GM21529 (cell line): ENCODE measurements around the gene FAM20A.
"Not testable (repeated sequence)": the region's sequence is repeated elsewhere in the genome, so short reads cannot be mapped to it uniquely, and the experiment has no call there.

Experiments used
- ATAC-seq: cut with Tn5 transposase; IDR thresholded peaks from one replicate; pipeline ENCODE4 v1.9.1; 2021; ENCODE audit not compliant: unreplicated experiment

The FAM20A gene

DNA sequence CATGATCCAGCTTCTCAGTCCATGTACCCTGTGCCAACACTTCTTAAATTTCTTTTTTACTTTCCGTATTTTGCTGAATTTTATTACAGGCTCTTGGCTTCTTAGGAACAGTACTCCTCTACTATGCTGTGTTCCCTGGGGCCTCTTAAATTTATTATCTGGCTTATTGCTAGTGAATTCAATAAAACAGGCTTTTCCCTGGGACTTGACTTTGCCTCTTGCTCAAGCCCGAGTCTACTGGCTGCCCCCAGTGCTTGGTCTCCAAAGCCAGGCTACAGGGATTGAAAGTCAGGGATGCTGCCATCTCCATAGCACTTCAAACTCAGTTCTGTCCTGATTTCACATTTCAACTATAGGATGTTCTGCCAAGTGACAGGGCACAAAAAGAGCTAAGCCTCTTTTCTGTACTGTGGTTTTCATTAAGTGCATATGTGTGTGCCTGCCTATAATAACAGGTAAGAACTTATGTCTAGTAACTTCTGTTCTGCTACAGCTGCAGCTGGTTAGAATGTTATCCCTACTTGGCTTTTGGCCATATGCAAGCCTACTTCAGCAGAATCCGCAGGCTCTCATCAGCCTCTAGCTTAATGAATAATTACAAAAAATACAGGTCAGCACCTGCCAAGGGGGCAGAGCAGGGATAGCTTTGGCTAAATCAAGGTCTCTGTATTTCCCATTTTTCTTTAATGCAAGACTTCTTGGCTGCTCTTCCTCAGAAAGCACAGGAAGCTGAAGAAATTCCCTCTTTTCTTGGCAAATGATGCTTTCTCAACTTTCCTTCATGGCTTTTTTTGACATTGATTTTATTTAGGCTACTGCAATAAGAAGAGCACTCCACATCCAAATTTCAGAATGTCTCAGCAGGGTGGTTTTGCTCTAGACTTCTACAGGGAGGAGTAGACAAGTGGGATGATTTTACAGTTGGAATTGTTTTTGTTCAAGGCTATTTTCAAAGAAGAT, 8.2 kb downstream of the FAM20A start:
- ATAC-seq, result no peak

GRCh38 chr17:68592009-68592408, 9.2 kb downstream of the FAM20A start:
- no peak for ATAC-seq

DNA sequence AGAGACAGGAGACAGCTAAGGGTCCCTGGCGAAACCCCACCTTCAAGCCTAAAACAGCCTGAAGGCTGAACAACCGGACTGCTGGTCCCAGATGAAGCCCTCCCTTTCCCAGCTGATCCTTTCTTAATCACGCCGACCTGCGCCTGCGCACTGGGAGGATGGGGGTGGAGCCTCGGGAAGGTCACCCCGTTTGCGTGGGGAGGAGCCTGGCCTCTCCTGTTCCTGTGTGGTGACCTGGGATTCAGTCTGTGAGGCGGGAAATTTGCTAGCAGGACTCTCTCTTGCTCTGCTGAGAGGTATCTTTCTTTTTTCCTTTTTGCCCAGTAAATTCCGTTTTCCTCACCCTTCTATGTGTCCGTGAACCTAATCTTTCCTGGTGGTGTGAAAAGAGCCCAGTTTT, 9.6 kb downstream of the FAM20A start:
- ATAC-seq, result no peak

DNA sequence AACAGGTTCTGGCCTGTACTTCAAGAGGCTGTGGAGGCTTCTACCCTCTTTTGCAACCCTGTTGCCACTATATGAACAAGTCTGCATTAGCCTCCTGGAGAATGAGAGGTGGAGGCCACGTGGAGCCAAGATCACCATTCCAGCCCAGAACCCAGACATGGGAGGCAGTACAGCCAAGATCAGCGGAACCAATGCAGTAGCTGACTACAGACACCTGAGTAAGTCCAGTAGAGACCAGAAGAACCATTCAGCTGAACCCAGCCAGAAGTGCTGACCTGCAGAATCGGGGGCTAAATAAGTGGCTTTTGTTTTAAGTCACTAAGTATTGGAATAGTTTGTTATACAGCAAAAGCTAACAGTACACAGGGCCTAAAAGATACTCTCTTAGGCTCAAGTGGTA, 12.1 kb downstream of the FAM20A start:
- ATAC-seq, result no peak

DNA sequence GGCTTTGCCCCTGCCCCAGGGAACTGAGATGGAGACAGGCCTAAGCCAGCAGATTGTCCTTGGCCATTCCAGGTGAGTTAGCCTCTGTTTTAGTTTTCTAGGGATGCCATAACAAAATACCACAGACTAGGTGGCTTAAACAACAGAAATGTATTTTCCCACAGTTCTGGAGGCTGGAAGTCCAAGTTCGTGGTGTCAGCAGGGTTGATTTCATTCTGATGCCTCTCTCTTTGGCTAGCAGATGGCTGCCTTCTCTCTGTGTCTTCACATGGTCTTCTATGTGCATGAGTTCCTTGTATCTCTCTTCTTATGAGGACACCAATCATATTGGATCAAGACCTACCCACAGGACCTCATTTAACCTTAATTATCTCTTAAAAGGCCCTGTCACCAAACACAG, 12.8 kb downstream of the FAM20A start:
- ATAC-seq, result no peak

GRCh38 chr17:68587847-68588246, 13.3 kb downstream of the FAM20A start:
- ATAC-seq, result no peak

- ATAC-seq, result no peak
Observed at GRCh38 chr17:68587026-68587425, 14.1 kb downstream of the FAM20A start.

GRCh38 chr17:68585643-68586042, 15.5 kb downstream of the FAM20A start:
- no peak for ATAC-seq

GRCh38 chr17:68584581-68585303, 16.4 kb downstream of the FAM20A start:
- ATAC-seq, result no peak

DNA sequence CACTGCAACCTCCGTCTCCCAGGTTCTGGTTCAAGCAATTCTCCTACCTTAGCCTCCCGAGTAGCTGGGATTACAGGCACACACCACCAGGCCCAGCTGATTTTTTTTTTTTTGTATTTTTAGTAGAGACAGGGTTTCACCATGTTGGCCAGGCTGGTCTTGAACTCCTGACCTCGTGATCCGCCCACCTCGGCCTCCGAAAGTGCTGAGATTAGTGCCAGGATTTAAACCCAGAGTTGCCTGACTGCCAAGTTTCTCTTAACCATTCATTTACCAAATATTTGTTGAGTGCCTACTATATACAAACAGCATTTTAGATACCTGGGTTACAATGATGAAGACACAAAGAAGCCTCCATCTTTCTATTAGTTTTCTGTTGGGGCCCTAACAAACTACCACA, 18.3 kb downstream of the FAM20A start:
- ATAC-seq, result not testable (repeated sequence)

GRCh38 chr17:68581863-68582645, 19.1 kb downstream of the FAM20A start:
- no peak for ATAC-seq

GRCh38 chr17:68580236-68580770, 20.9 kb downstream of the FAM20A start:
- no peak for ATAC-seq

DNA sequence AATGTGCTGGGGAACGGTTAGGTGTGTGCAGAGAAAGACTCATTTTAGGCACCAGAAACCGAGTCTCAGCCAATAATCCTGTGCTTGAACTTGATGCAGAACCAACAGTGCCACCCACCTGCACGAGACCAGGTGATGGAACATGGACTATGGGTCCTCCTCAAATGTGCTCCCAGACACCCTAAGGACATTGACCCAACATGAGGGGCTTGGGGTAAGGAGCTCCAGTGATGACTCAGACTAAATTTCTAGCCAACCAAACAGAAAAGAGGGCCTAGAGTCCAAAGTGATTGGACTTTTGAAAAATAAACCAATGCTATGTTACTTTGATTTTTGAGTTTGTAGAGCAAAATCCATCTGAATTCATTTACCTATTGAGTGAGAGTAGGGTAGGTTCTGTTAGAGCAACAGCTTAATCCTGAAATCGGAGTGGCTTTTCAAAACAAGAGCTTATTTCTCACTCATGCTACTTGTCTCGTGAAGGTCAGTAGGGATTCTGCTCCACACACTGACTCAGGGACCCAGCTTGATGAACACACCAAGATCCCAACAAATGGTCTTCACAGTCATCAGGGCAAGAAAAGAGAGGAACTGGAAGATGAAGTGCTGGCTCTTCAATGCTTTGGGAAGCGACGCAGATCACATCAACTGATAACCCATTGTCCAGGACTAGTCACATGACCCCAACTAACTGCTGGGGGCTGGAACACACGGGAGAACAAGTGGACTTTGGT, 21.8 kb downstream of the FAM20A start:
- ATAC-seq, result no peak

GRCh38 chr17:68578236-68578635, 22.9 kb downstream of the FAM20A start:
- ATAC-seq, result no peak

DNA sequence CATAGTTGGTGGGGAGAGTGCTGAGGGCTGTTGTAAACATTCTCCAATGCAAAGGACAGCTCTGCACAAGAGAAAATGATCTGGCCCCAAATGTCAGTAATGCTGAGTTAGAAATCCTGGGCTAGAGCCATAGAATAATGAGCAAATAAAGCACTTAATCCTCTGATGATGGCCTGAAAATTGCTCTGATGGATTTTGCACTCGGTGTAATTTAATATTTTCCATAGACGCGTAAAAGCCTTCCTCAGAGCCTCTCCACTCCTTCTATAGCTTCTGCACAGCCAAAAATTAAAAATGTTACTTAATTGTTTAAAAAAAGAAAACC, 23.7 kb downstream of the FAM20A start:
- no peak for ATAC-seq

GRCh38 chr17:68576811-68577496, 24.2 kb downstream of the FAM20A start:
- ATAC-seq, result no peak

DNA sequence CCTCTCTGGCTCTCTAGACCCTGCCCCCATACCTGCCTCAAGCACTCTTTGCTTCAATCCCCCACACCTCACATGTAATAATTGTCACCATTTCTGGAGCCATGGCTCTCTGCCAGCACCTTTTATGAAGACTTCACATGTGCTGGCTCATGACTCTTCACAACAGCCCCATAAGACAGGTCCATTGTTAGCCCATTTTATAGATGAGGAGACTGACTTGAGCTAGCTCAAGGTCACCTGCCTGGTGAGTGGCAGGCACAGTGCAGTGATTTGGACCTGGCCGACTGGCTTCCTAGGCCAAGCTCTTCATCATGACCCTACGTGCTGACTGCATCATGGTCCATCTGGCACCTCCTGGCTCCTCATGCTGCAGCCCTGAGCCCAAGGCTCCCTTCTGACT, 25.0 kb downstream of the FAM20A start:
- ATAC-seq, result no peak

- ATAC-seq, result no peak
Observed at GRCh38 chr17:68573338-68573737, 27.8 kb downstream of the FAM20A start.

- no peak for ATAC-seq
Observed at GRCh38 chr17:68572138-68572842, 28.9 kb downstream of the FAM20A start.
